HG03159 (cell line): Measurements from ENCODE around the gene RHOT2.
"Not testable (repeated sequence)": the region's sequence is repeated elsewhere in the genome, so short reads cannot be mapped to it uniquely, and the experiment has no call there.

Experiments
- ATAC-seq: cut with Tn5 transposase; IDR thresholded peaks from one replicate; pipeline ENCODE4 v1.9.1; 2021; ENCODE audit warnings: mild to moderate bottlenecking, moderate library complexity; ENCODE audit not compliant: unreplicated experiment

RHOT2 gene

DNA sequence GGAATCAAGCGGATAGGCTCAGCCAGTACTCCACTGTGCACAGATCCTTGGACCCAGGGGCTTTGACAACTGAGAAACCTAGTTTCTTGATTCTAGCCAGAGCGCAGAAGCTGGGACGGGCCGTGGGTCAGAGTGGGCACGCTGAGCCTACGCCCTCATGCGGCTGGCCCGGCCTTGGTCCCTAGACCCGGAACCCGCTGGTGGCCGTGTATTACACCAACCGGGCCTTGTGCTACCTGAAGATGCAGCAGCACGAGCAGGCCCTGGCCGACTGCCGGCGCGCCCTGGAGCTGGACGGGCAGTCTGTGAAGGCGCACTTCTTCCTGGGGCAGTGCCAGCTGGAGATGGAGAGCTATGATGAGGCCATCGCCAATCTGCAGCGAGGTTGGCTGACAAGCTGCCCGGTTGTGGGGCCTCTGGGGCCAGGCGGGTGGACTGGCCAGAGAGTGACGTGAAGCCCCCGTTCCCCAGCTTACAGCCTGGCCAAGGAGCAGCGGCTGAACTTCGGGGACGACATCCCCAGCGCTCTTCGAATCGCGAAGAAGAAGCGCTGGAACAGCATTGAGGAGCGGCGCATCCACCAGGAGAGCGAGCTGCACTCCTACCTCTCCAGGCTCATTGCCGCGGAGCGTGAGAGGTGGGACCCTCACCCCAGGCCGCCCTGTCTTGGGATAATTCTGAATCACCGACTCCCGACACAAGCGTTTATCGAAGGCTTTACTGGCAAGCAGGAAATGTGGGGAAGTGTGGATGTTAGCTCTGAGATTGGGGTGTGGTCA lies 13.2 kb downstream of the RHOT2 start:
- no peak for ATAC-seq

DNA sequence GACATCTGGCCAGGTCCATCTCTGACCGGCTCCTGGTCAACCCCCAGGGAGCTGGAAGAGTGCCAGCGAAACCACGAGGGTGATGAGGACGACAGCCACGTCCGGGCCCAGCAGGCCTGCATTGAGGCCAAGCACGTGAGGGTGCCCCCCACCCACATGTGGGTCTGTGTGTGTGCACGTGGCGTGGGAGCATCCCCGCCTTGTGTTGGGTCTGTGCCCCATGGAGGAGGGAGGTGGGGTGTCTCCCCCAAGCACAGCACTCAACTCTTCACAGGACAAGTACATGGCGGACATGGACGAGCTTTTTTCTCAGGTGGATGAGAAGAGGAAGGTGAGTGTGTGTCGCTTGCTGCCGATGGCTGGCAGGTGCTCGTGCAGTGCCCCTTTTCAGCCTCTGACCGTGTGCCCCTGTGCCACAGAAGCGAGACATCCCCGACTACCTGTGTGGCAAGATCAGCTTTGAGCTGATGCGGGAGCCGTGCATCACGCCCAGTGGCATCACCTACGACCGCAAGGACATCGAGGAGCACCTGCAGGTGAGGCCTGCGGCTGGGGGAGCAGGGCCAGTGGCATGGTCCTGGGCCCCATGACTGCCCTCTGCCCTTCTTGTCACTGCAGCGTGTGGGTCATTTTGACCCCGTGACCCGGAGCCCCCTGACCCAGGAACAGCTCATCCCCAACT lies 14.0 kb downstream of the RHOT2 start:
- ATAC-seq, result no peak

DNA sequence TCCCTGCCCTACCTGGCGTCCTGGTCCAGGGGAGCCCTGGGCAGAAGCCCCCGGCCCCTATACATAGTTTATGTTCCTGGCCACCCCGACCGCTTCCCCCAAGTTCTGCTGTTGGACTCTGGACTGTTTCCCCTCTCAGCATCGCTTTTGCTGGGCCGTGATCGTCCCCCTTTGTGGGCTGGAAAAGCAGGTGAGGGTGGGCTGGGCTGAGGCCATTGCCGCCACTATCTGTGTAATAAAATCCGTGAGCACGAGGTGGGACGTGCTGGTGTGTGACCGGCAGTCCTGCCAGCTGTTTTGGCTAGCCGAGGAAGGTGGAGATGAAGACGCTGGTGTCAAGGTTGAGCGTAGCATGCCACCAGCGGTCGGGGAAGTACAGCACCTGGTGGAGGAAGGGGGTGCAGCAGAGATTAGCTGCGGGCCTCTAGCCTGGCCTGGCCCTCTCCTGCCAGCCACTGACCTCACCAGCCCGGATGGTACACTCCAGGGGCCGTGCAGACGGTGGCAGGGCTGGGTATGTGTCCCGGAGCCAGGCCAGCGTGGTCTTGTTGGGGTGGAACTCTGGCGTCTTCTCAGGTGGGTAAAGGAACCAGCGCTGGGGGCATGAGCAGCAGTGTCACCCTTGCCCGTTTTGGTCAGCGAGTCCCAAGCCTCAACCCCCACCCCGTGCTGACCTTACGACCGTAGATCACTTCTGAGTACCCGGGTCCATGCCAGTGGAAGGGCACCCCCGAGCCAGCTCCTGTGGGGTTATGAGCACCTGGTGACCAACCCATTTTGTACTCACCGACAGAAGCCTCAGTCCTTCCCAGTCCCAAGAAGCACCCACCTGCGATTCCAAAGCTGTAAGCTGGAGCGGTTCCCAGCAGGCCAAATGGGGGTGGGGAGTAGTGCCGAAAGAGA lies 14.8 kb downstream of the RHOT2 start:
- ATAC-seq, result no peak

DNA sequence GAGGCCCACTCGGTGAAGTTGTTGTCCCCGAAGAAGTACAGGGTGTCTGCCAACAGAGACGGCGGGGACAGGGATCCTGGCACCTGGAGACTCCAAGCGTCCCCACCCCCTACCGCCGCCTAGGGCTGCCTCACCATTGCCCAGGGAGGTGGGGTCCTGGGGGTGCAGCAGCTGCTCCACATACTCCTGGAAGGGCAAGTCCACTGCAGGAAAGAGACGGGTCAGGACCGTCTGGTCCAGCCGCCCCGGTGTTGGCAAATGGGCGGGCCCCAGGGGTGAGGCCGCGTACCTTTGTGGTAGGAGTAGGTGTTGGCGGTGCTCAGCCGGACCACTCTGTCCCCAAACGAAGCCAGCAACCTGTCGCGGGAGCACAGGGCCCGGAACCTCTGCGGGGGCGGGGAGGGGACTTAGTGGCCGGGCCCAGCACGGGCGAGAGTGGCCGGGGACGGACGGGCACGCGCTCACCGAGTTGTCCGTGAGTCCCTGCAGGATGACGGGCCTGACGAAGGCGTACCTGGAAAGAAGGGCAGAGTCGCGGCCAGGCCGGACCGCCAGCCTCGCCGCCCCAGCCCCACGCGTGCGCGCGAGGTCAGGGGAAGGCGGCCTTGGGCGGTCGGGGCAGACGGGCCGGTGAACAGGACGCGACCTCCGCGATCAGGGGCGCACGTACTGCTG lies 15.6 kb downstream of the RHOT2 start:
- no peak for ATAC-seq

DNA sequence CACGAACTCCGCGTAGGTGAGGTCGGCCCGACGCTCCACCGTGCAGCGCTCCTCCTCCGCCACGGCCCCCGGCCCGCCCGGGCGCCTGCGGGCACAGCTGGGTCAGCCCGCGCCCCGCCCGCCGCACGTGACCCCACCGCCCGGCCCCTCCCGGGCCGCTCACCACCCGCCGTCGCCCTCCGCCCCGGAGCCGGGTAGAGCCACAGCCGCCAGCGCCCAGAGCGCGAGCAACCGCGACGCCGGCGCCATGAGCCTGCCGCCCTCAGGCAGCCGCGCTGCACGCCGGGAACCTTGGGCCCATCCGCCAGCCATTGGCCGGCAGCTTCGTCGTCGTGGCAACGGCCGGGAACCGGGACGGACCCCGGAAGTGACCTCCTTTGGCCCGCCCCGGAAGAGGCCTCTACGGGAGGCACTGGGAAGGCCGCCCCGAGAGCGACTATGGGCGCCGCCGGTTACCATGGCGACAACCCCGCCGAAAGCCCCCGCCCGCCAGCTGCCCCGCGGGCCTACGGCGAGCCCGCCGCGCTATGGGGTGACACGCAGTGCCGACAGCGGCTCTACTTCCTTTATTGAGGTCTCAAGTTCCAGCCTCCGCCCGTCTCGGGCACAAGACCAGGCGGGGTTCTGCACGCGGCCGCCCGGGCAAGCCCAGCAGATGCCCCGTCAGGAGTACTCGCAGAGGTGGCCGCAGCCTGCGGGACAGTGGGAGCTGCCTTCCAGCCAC lies 16.3 kb downstream of the RHOT2 start, which contains the start of gene JMJD8:
JMJD8 (minus strand) TSS at position 264 of the 724 bp plus-strand sequence; CDS start at position 249, 15 bp downstream.
- peak; percentile 65 for ATAC-seq

DNA sequence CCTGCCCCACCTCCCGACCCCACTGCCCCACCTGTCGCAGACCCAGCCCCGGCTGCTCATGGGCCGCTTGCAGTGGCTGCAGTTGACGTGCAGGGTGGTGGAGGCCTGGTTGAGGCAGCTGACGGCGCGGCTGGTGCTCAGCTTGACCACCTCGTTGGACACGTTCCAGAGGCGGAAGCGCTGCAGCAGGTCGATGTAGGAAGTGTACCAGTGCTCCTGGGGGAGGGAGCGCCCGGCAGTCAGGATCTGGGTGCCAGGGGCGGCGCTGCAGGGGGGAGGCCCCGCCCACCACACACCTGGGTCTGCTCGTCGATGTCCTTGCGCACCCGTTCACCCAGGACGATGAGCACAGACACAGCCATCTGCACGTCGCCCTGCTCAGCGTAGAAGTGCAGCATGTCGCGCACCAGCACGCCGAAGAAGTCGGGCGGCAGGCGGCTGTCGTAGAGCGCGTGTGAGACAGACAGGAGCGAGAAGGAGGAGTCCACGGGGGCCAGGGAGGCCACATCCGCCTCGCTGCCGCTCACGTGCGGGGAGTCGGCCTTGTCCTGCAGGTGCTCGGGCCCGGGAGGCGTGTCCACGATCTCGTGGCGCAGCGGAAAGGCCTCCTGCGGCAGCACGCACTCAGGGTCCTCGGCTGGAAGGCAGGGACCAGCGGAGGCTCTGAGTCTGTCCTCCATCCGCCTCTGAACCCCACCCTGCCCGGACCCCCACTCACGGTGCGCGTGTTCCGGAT lies 17.2 kb downstream of the RHOT2 start:
- ATAC-seq, result no peak

DNA sequence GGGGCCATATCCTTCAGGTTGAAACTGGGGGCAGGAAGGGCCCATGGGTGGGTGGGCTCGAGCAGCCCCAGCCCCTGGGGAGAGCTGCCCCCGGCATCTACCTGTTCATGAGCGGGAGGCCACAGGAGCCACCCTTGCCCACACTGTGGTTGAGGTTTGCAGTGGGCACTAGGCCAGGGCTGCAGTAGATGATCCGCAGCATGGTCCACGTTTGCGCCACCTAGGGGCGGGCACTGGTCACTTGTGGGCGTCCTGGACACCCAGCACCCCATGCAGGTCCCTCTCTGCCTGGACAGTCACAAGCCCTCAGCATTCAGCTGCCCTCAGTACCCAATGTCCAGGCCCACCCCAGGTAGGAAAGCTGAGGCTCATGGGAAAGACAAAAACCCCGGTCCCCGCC lies 18.0 kb downstream of the RHOT2 start:
- no peak for ATAC-seq

DNA sequence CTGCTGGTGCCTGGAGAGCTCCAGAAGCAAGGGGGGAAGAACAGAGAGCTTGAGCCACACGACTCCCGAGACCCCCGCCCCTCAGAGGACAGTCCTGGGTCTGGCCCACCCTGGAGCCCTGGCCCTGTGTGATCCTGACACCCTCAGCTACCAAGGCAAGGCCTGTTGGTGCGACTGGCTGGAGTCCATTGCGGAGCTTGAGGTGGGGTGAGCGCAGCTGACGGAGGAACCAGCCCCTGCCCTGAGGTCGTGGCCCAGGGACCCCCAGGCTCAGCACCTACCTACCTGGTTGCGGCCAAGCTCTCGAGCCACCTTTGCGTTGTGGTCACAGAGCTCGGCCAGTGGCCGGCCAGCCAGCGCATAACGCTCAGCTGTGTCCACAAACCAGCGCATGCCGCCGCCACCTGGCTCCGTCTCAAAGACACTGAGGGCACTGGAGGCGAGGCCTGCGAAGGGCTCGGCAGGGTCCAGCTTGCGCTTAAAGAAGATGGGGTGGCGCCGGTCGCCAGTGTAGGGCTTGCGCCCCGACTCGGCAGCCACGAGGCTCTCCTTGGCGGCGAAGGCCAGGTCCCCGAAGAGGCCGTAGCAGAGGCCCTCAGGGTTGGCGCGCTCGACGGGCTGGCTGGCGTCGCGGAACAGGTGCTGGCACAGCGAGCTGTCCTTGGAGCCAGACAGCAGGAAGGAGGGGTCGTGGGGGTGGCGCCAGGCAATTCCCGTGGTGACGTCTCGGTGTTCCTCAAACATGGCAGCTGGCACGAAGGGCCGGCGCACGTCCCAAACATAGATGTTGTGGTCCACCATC lies 18.7 kb downstream of the RHOT2 start:
- no peak for ATAC-seq

DNA sequence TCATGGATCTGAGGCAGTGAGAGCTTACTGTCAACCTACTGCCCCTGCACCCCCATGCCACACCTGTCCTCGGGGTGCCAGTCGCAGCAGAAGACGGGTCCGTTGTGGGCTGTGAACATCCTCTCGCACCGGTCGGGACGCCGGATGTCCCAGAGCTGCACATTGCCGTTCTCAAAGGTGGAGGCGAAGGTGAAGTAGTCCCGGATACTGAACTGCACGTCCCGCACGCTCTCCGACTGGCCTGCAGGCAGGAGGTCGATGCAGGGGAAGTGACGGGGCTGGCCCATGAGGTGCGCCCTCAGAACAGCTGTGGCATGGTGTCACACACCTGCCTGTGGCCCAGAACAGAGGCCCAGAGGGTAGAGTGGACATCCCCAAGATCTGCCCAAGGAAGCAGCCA lies 19.6 kb downstream of the RHOT2 start:
- no peak for ATAC-seq

DNA sequence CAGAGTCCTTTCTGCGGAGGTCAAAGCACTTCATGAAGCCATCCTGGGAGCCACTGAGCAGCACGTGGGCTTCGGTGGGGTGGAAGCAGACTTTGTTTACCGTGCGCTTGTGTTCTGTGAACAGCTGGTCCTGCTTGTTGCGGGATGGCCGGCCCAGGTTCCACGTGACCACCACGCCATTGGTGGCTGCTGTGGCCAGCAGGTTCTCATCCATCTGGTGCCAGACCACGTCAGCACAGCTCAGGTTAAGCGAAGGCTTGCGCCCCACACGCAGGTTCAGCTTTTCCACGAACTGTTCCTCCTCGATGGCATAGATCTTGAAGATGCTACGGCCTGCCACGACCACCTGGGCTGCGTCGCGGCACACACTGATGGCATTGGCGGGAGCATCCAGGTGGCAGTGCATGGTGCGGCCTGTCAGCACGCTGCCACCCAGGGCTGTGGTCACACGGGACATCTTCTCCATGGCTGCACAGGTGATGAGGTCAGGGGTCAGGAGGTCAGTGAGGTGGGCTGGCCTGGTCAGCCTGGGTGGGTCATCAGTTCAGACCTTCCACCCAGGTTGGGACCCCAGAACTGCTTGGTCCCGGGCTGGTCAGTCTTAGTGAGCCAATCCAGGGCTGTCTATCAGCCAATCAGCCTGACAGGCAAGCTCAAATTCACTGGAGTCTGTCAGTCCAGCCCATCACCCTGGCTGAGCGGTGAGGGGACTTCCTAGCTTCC lies 21.4 kb downstream of the RHOT2 start:
- ATAC-seq, result no peak

DNA sequence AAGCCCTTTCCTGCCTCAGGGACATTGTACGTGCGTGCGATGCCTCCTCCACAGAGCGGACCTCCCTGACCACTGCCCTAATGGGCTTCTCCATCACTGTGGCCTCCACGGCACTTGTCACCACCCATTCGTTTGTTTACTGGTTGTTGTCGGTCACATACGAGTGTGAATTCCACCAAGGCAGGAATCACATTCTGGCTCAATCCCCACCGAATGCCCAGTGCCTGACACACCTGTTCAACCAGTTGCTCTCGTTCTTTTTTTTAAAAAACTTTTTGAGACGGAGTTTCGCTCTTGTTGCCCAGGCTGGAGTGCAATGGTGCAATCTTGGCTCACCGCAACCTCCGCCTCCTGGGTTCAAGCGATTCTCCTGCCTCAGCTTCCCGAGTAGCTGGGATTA lies 23.3 kb downstream of the RHOT2 start:
- not testable (repeated sequence) for ATAC-seq

DNA sequence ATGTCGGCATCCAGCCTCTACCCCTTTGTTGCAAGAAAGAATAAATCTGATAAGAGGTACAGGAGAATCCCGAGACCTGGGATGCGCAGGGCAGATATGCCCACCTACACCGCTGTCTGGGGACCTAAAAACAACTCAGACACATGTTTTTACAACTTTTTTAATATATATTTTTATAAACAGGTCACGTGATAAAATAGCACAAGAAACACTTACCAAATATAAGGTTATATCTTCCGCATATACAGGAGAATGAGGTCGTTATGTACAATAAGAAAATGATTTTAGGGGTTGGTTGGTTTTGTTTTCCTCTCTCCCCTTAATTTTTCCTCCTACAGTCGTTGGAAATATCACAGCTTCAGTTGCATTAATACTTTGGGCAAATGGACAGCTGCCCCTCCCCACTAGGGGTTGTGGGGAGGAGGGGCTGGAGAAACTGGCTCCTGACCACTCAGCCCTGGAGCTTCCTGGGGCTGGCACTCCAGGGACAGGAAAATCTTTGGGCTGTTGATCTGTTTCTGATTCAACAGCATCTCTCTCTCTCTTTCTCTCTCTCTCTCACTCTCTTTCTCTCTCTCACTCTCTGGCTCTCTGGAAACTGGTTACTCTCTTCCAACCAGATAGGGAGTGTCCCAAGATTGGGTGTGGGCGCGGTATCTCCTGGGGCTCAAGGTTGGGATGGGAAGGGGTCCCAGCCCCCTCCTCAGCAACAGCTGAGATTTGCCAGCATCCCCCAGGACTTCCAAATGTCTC lies 24.6 kb downstream of the RHOT2 start:
- ATAC-seq, result no peak

DNA sequence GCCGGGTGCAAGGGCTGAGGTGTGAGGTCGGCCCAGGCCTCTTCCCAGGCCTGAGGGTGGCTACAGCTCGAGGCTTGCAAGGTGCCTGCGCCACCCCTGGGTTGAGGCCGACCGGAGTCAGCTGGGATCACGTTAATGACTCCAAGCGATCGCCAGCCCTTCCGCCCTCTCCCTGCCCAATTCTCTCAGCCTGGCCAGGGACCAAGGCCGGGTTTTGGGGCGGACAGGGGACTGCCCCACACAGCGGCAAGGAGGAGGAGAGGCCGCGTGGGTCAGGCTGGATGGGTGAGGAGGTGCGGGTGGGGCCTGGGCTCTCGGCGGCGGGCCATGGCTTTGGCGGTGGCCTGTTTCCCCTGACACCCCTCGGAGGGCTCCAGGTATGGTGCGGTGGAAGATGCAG lies 25.4 kb downstream of the RHOT2 start:
- no peak for ATAC-seq

DNA sequence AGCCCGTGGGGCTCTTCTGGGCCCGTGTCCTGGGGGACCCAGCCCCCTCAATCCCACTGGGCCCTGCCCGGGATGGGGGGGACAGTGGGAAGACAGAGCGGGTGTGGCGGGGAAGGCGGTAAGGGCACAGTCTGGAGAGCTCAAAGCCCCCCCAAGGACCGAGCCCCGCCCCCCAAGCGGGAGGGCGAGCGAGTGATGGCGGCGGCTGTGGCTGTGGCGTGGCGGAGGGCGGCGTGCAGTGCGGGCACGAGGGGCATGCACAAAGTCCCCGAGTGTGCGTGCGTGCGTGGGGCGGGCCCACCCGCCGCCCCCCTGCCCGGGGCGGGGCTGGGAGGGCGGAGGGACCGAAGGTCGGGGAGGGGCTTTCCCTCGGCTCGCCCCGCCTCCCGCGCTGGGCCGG lies 25.8 kb downstream of the RHOT2 start:
- ATAC-seq, result no peak

DNA sequence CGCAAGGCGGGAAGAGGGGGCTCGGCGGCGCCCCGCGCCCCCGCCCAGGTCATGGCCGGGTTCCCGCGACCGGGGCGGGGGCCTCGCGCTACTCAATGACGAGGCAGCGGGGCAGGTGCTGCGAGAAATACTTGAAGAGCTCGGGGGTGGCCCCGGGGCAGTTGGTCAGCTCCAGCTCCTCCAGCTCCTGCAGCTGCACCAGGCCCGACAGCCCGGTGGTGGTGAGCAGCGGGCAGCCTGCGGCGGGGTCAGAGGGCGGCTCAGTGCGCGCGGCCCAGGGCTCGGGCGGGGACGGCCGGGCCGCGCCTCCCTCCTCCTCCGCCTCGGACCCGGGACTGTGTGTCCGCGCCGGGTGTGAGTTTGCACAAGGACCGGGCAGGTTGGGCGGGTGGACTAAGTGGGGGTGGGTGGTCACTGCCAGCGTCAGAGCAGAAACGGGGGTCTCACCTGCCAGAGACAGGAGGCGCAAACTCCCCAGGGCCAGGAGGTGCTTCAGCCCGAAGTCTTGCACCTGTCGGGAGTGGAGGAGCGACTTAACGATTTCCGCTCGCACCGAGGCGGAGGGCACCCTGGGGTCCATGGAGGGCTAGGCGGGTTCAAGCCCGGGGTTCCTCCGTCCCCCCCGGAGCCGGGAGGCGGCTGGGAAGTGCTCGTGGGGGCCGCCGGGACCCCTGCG lies 26.4 kb downstream of the RHOT2 start:
- no peak for ATAC-seq

DNA sequence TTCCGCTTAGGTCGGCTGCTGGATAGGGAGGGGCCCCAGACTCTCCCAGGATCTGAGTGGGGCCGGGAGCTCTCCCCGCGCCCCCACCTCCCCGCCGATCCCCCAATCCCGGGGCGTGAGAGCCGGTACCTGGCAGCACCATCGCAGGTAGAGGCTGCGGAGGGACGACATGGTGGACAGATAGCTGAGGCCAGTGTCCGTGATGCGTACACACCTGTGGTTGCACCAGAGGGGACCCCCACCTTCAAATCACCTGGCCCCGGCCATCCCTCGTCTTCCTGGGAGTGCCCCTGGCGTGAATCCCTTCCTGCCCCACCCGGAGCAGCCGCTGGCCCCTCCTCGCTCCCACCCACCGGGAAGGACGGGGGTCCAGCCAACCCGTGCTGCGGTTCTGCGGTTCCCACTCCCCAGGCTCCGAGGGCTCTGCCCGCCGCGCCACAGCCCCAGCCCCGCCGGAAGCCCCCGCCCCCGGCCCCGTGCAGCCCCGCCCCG lies 27.0 kb downstream of the RHOT2 start:
- ATAC-seq, result no peak
